DMS114 treated with DMSO at 0.1 percent for 48 hours (cell line): Measurements from ENCODE around the gene MPZL1.

Source experiments
- DNase-seq: peaks from one replicate; lab custom pipeline; 2025; ENCODE audit not compliant: unreplicated experiment; lab: John Stamatoyannopoulos, UW

Gene MPZL1

DNA sequence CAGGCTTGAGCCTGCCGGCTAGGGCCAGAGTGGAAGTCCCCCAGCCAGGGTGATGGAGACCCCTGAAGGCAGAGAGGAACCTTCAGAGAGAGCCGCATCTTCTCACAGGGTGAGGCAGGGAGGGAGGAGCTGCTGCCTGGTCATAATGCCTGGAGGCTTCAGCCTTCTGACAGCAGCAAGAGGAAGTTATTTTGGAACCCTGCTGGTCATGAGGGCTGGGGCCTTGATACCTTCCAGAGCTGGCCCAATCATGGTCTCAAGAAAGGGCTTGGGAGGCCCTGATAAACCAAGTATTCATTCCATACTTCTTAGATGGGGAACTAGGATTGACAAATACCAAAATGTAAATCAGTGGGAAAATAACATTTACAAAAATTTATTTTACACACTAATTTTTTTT, 26.6 kb upstream of the MPZL1 start:
- DNase-seq: no peak

GRCh38 chr1:167695756-167696561, 25.8 kb upstream of the MPZL1 start:
- DNase-seq: no peak

DNA sequence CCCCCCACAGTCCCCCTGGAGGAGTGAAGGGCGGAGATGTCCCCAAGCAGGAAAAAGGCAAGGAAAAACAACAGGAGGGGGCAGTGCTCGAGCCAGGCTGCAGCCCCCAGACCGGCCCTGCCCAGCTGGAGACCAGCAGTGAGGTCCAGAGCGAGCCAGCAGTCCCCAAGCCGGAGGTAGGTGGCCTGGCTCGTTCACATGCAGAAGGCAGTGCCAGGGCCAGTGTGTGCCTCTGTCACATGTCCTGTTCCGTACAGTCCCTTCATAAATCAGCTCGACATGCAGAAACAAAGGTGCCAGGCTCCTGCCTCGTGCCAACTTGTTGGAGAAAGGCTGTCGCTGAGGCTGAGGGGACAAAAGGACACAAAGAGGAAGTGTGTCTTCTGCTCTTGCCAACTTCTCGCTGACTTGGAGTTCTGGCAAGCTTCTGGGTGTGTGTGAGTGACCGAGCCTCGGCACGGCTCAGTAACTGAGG, 24.1 kb upstream of the MPZL1 start:
- DNase-seq: no peak

DNA sequence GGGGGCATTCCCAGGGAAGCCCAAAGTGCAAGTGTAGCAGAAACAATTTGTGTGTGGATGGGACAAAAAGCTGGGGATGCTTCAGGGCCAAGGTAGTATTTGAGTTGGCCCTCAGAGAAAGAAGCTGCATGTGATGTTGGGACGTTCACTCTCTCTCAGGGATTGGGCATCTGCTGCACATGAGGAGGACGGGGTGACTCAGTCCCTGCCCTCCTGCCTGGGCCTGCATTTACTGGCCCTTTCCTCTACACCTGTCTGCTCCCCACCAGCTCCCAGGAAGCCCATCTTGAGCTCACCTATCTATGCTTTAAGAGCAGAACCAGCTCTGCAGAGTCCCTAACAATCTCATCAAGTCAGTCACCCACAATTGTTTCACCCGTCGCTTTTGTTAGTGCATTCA, 23.5 kb upstream of the MPZL1 start:
- no peak for DNase-seq

GRCh38 chr1:167701510-167701909, 20.3 kb upstream of the MPZL1 start:
- DNase-seq: no peak

GRCh38 chr1:167703557-167703956, 18.2 kb upstream of the MPZL1 start:
- no peak for DNase-seq

GRCh38 chr1:167704715-167705114, 17.1 kb upstream of the MPZL1 start:
- DNase-seq: no peak

DNA sequence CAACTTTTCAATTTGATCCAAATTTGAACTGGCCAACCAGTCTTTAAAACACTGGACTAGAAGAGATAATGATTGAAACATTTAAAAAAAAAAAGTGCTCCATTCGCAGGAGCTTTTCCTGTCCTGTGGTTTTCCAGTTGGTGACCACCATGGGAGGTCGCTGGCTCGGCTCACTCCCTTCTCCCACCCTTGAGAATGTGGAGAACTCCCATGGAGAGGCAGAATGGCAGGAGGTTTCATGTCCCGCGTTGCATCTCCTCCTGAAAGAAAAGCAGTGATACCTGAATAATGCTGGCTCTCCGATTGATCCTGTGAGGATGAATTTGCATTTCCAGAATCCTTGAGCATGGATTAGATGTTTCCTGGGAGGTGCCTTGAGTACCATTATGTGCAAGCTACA, 16.5 kb upstream of the MPZL1 start:
- no peak for DNase-seq

DNA sequence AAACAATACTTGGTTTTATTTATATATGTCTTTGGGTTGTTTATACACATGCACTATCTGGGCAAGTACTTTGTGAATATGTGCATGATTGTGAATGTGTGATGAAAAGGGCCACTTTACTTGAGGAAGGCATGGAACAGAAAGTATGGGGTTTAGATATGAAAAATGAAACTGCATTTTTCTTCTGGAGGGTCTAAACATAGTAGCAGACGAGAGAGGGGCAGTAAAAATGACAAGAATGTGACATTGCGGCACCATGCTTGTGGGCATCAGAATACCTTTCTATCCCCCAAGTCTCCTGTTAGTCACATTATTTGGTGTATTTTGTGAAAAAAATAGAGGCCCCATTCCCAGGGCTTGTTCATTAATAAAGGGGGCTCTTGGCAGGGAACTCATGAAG, 15.4 kb upstream of the MPZL1 start:
- DNase-seq: no peak

GRCh38 chr1:167706931-167707877, 14.6 kb upstream of the MPZL1 start:
- no peak for DNase-seq

- no peak for DNase-seq
Measured at GRCh38 chr1:167707942-167708341, 13.8 kb upstream of the MPZL1 start.

DNA sequence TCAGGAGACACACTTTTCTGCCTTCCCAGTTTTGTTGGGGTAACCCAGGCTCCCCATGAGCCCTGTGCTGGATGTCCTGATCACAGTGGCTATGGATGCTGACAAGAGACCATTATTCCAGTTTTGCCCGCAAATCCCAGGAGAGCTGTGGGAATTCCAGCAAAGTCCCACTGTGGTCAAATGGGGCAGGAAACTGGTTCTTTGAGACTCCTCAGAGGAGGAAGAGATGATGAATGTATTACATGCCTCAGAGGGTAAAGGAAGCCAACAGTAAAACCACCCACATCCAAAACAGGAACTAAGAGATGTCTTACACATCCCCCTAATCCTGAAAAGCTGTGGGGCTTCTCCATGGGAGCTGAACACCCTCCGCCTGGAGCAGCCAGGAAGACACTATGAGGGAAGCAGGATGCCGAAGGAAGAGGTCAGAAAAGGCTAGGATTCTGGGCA, 12.8 kb upstream of the MPZL1 start:
- DNase-seq: no peak

DNA sequence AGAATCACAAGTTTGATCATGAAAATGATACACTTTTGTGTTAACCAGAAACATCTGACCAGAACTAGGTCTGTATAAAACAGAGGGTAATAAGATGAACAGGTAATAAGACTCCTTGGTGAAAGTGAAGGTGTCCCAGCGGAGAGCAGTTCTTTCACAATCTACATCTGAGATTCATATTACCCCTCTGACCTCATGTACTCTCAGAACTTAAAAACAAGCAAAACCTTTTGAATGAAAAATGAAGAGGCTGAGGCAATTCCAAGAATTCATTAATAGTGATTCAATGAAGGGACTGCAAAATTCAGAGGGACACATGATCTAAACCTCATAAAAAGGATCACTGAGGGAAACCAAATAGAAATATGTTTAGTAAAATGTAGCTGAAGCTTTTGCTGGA, 10.9 kb upstream of the MPZL1 start:
- no peak for DNase-seq

DNA sequence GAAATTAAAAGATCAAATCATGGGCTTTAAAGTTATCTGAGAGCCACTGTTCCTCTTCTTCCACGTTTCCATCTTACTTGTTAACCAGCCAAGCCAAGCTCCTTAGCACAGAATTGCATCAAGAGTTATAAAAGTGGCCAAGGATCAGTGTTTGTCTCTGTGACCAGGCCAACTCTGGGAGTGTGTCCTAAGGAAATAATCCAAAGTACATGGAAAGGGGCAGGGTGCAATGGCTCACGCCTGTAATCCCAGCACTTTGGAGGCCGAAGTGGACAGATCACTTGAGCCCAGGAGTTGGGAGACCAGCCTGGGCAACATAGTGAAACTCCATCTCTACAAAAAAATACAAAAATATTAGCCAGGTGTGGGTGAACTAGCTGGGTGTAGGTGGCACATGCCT, 10.0 kb upstream of the MPZL1 start:
- no peak for DNase-seq

DNA sequence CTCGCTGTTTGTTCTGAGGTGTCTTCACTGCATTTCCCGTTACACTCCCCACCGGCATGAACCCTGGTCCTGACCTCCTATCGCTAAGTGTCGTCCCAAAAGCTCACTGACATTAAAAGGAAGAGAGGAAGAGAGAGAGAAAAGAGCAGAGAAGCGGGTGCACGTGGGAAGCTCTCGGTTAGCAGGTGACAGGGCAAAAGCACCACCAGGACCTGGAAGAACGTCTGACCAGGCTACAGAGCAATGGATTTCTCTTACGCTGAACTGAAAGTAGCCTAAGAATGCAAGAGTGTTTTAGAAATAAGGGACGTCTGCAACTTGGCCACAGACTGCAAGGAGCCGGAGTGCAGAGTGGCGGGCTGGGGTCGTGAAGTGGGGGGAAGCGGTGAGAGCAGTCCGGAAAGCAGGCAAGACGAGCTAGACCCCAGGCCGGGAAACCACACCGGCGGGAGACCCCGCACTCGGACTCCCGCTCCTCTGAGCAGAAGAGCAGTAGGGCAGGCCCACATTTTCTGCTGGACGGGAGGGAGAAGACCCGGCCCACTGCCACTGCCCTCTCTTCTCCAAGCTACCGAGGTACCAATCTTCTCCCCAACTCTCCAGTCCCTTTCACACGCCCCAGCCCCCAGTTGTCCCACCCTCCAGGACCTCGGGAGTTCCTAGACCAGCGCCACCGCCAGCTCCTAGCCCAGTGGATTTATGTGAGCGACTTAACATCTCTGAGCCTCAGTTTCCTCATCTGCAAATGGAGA, 8.3 kb upstream of the MPZL1 start:
- DNase-seq: peak; percentile 15

DNA sequence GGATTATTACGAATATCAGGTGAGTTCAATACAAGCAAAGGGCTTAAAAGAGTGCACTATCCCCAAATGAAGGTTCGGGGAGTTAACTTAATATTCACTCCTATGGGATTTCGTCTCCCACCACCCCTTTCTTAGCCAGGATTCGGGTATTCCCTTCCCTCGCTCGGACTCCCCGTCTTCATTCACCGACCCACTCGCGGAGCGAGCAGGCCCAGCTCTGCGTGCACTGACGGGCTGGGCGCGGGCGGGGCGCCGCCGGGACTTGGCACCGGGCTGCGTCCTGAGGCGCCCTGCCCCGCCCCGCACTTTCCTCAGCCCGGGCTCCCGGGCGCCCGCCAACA, 7.7 kb upstream of the MPZL1 start:
- DNase-seq: no peak

DNA sequence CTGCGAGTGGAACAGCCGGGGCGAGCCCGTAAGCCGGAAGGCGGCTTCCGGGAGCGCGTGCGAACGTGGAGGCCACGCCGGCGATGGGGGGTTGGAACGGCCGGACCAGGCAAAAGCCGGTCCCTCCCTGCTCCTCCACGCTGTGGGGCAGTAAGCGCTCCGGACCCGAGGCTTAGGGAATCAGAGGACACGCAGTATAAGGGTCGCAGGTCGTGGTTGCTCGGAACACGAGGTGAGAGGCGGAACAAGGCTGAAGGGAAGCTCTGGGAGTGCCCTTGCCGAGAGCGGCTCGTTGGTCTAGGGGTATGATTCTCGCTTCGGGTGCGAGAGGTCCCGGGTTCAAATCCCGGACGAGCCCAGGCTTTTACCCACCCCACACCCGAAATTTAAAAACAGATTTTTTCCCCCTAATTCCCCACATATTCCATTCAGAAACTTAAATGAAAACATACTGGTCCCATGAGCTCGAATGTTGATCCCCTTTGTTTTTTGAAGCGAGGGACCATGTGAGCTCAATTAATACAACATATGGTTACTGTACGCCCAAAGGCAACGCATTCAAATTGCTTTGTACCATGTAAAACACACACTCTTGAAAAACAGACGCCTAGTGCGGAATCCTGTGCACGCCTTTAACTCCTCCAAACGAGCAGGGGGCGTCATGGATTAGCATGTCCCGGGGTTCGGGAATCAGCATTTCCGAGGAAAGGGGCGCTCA, 7.2 kb upstream of the MPZL1 start:
- DNase-seq: peak; percentile 71

- peak; percentile 90 for DNase-seq
Measured at GRCh38 chr1:167715157-167715999, 6.4 kb upstream of the MPZL1 start.

GRCh38 chr1:167716000-167716271, 5.8 kb upstream of the MPZL1 start:
- DNase-seq: no peak

GRCh38 chr1:167717351-167717750, 4.4 kb upstream of the MPZL1 start:
- DNase-seq: no peak
